Cardiac muscle cell (in vitro differentiated cells and primary cell): Measurements from ENCODE around the gene NME7. TPM values are rescaled to one million over a fixed set of nuclear protein-coding genes. Genes with fewer than 3 reads are reported as not detected.

Source experiments
- DNase-seq, 2 donors: peaks; one replicate each; pipeline versions ENCODE4 v3.0.0 to v3.0.0-alpha.2; 2010 to 2017; ENCODE audit warnings: low read depth in 1 of 2, low spot score in 1 of 2
- H3K27ac ChIP-seq: fragments of 200-600 bp; sonication (generic); 2 replicates; pipeline ENCODE4 v1.5.1; 2016
- H3K27me3 ChIP-seq: fragments of 200-600 bp; sonication (generic); 2 replicates; pipeline ENCODE4 v1.6.0; 2016; ENCODE audit warnings: control low read depth
- H3K36me3 ChIP-seq: fragments of 200-600 bp; sonication (generic); 2 replicates; pipeline ENCODE4 v1.5.1; 2016; ENCODE audit warnings: control low read depth
- H3K4me1 ChIP-seq: fragments of 200-600 bp; sonication (generic); 2 replicates; pipeline ENCODE4 v1.8.1; 2017; ENCODE audit warnings: low read depth, mild to moderate bottlenecking, mixed run types
- H3K4me3 ChIP-seq: fragments of 200-600 bp; sonication (generic); 2 replicates; pipeline ENCODE4 v1.5.1; 2016; ENCODE audit warnings: mild to moderate bottlenecking
- H3K9me3 ChIP-seq: fragments of 200-600 bp; sonication (generic); 2 replicates; pipeline ENCODE4 v1.5.1; 2017; ENCODE audit warnings: low read depth, mild to moderate bottlenecking, control low read depth
- polyA plus RNA-seq: library from polyadenylated mRNA; unstranded; fragments of >200 nt; fragmentation: Nextera tagmentation; extraction: Ambion mirVana; gene quantifications from 2 replicates; pipeline ENCODE4 v1.2.1, GENCODE V29; 2016
- total RNA-seq: library from RNA; depleted of rRNA; stranded (reverse); fragments of >200 nt; gene quantifications from 2 replicates; pipeline ENCODE4 v1.2.3, GENCODE V29; 2016
- TF ChIP-seq, protein P1 (sequence below): IDR thresholded peaks from 2 replicates; pipeline ENCODE4 v1.5.1; 2012; ENCODE audit warnings: low read depth, mild to moderate bottlenecking, low read length

Gene NME7
- total and polyA plus RNA-seq, 2 experiments from 2014 or later = 10.1 to 110 TPM

DNA sequence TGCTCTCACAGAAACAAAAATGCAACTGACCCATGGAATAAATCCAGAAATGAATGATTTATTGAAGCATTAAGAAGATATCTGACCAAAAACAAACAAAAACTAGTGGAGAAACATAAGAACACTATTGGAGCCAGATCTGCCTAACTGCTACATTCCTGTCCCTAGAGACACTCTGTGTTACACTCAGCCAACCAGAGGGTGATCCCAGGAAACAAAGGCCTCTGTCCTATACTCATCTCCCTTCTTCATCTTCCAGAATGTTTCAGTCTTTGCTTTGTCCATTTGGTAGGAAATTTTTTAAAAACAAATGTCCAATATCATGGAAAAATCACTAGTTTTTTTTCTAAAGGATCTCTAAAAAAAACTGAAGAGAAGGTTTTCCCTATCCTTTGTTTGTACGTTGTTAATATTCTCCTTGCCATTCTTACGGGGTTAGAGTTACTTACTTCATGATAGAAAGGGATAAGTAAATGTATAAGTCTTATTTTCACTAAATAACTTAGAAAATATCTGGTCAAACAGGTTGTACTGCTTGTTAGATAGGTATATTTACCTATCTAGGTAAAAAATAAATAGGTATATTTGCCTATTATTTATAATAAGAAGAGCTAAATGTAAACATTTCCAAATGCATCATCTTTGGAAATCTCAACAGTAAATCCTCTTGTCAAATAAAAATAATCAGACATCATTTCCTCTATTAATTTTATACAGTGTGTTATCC is 59.1 kb downstream of the NME7 start:
- H3K36me3 ChIP-seq = no peaks in the 10 kb centered on the region
- H3K27me3 ChIP-seq = no peaks in the 10 kb centered on the region
- no peak overlapping the region for H3K27ac ChIP-seq
- DNase-seq = no peak
- no peaks in the 10 kb centered on the region for H3K9me3 ChIP-seq
- H3K4me1 ChIP-seq = no peaks in the 10 kb centered on the region
- no peak overlapping the region for H3K4me3 ChIP-seq
- TF ChIP-seq, protein P1, sequence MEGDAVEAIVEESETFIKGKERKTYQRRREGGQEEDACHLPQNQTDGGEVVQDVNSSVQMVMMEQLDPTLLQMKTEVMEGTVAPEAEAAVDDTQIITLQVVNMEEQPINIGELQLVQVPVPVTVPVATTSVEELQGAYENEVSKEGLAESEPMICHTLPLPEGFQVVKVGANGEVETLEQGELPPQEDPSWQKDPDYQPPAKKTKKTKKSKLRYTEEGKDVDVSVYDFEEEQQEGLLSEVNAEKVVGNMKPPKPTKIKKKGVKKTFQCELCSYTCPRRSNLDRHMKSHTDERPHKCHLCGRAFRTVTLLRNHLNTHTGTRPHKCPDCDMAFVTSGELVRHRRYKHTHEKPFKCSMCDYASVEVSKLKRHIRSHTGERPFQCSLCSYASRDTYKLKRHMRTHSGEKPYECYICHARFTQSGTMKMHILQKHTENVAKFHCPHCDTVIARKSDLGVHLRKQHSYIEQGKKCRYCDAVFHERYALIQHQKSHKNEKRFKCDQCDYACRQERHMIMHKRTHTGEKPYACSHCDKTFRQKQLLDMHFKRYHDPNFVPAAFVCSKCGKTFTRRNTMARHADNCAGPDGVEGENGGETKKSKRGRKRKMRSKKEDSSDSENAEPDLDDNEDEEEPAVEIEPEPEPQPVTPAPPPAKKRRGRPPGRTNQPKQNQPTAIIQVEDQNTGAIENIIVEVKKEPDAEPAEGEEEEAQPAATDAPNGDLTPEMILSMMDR = no peak

GRCh38 chr1:169307176-169307575 is 60.4 kb downstream of the NME7 start:
- no peaks in the 10 kb centered on the region for H3K4me1 ChIP-seq
- H3K36me3 ChIP-seq = no peaks in the 10 kb centered on the region
- no peak for DNase-seq
- H3K27me3 ChIP-seq = no peaks in the 10 kb centered on the region
- TF ChIP-seq, protein P1 = no peak
- H3K9me3 ChIP-seq = no peaks in the 10 kb centered on the region
- H3K27ac ChIP-seq = no peak overlapping the region
- H3K4me3 ChIP-seq = no peak overlapping the region

DNA sequence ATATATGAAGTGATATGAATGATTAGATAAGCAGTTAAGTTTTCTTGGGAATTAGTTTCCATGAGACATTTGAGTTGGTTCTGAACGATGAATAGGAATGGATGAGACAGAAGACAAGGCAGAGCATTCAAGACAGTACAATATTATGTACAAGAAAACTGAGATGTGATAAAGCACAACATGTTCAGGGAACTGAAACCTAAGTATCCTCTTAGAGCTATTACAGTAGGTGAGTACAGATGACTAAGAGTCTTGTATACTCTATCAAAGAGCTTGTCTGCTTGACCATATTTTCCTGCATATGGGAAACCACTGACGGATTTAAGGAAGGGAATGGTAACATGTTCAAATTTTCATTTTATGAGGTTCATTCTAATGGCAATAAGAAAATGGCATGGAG is 61.6 kb downstream of the NME7 start:
- TF ChIP-seq, protein P1 = no peak
- no peak for DNase-seq

GRCh38 chr1:169305356-169305755 is 62.2 kb downstream of the NME7 start:
- no peak for DNase-seq
- H3K36me3 ChIP-seq = no peaks in the 10 kb centered on the region
- H3K9me3 ChIP-seq = no peaks in the 10 kb centered on the region
- H3K4me1 ChIP-seq = no peaks in the 10 kb centered on the region
- no peak overlapping the region for H3K27ac ChIP-seq
- no peak overlapping the region for H3K4me3 ChIP-seq
- no peaks in the 10 kb centered on the region for H3K27me3 ChIP-seq
- TF ChIP-seq, protein P1 = no peak

More for the DNA sequence above, 61.6 kb downstream of the NME7 start:
- Histone ChIP-seq H3K27me3 (no peaks in the 10 kb centered on the region), H3K36me3 (no peaks in the 10 kb centered on the region), H3K4me1 (no peaks in the 10 kb centered on the region), H3K9me3 (no peaks in the 10 kb centered on the region), H3K4me3 (no peak overlapping the region), H3K27ac (no peak overlapping the region)

GRCh38 chr1:169300854-169301253 is 66.7 kb downstream of the NME7 start:
- Histone ChIP-seq H3K9me3 (no peaks in the 10 kb centered on the region), H3K4me1 (no peaks in the 10 kb centered on the region), H3K4me3 (no peak overlapping the region), H3K27ac (no peak overlapping the region), H3K27me3 (no peaks in the 10 kb centered on the region), H3K36me3 (no peaks in the 10 kb centered on the region)
- TF ChIP-seq, protein P1 = no peak
- no peak for DNase-seq
